GM06990 (cell line): ENCODE measurements around the gene LAMA5.

Experiments
- DNase-seq: peaks from one replicate; pipeline ENCODE4 v3.0.0-alpha.2; 2011; ENCODE audit not compliant: insufficient read length; ENCODE audit errors: extremely low read depth
- H3K27me3 ChIP-seq: replicated peaks from 2 replicates; pipeline ENCODE4 v1.6.0; 2011; ENCODE audit warnings: low read length; ENCODE audit not compliant: control insufficient read depth, insufficient read depth
- H3K36me3 ChIP-seq: 2 replicates; pipeline ENCODE4 v1.5.1; 2011; ENCODE audit warnings: low read length; ENCODE audit not compliant: control insufficient read depth, insufficient read depth
- H3K4me3 ChIP-seq: replicated peaks from 2 replicates; pipeline ENCODE4 v1.5.1; 2011; ENCODE audit warnings: low read depth, mild to moderate bottlenecking, control low read depth, low read length
- TF ChIP-seq, protein P1 (sequence below): IDR thresholded peaks from 2 replicates; pipeline ENCODE4 v1.5.1; 2011; ENCODE audit warnings: low read length, control low read depth, mild to moderate bottlenecking, inconsistent platforms; ENCODE audit not compliant: insufficient read depth, poor library complexity, severe bottlenecking

LAMA5 gene

DNA sequence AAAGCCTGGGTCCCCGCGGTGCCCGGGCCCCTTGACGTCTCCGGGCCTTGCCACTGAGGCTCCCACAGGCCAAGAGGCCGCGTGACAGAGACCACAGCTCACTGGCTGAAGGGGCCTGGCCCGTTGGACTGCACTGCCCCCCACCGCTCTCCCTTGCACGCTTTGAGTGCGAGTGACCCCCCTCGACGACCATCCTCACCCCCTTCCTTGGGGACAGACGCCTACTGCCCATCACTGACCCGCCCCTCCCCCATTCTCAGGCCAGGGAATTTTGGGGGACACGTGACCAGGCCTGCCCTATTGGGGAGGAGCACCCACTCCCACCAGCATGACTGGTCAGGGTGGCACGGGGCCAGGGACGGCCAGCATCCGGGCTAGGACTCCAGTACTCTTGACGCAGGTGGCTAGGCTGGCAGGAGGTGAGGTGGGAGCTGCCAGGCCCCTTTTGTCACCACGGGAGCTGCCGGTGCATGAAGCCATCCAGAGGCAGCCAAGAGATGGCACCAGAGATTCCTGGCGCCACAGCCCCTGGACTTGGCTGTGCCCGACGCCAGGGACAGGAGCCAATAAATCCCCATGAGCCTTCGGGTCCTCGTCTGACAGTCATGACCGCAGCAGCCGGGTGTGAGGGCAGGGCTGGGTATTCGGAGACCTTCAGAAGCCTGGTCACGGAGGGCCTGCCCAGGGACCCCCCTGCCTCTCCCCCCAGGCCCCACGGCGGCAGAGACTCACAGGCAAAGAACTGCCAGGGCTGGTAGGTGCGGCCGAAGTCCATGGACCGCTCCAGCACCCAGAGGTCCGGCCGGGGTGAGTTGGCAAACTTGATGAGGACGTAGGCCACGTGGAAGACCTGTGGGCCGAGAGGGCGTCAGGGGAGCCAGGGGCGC is 14.5 kb downstream of the LAMA5 start:
- TF ChIP-seq, protein P1, sequence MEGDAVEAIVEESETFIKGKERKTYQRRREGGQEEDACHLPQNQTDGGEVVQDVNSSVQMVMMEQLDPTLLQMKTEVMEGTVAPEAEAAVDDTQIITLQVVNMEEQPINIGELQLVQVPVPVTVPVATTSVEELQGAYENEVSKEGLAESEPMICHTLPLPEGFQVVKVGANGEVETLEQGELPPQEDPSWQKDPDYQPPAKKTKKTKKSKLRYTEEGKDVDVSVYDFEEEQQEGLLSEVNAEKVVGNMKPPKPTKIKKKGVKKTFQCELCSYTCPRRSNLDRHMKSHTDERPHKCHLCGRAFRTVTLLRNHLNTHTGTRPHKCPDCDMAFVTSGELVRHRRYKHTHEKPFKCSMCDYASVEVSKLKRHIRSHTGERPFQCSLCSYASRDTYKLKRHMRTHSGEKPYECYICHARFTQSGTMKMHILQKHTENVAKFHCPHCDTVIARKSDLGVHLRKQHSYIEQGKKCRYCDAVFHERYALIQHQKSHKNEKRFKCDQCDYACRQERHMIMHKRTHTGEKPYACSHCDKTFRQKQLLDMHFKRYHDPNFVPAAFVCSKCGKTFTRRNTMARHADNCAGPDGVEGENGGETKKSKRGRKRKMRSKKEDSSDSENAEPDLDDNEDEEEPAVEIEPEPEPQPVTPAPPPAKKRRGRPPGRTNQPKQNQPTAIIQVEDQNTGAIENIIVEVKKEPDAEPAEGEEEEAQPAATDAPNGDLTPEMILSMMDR: no peak
- H3K27me3 ChIP-seq: no peaks in the 10 kb centered on the region
- no peak overlapping the region for H3K4me3 ChIP-seq
- no peaks in the 10 kb centered on the region for H3K36me3 ChIP-seq
- DNase-seq: no peak

DNA sequence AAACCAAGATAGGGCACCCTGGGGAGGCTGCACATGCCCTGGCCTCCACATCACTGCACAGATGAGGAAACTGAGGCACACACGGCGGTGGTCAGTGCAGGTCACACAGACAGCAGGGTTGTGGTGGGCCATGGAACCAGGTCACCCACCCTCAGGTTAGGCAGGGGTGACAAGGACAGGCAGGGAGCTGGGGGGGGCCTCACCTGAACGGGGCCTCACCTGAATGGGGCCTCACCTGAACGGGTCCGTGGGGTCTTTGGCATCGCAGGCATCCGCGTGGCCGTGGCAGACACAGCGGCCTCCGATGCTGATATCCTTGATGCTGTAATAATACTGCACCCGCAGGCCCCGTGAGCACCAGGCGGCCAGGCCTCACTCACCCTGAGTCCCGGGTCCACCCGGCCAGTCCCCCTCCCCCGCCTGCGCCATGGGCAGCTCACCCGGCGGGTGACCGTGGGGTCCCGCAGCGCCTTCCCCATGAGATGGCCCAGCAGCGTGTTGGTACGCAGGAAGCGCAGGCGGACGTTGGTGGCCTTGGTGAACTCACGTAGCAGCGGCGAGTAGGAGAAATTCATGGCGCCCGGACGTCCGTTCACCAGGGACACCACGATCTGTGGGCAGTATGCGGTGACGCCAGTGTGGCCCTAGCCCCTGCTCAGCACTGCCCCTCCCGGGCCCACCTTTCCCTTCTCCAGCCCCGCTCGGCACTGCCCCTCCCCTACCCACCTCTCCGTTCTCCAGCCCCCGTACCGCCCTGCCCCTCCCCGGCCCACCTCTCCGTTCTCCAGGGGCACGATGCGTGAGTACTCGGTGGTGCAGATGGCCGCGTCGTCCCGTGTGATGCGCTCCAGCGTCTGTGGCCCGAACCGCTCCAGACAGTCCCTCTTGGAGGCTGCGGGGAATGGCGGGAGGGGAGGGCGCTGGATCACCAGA is 15.4 kb downstream of the LAMA5 start:
- no peaks in the 10 kb centered on the region for H3K27me3 ChIP-seq
- no peak for DNase-seq
- no peak overlapping the region for H3K4me3 ChIP-seq
- H3K36me3 ChIP-seq: no peaks in the 10 kb centered on the region
- TF ChIP-seq, protein P1: no peak

DNA sequence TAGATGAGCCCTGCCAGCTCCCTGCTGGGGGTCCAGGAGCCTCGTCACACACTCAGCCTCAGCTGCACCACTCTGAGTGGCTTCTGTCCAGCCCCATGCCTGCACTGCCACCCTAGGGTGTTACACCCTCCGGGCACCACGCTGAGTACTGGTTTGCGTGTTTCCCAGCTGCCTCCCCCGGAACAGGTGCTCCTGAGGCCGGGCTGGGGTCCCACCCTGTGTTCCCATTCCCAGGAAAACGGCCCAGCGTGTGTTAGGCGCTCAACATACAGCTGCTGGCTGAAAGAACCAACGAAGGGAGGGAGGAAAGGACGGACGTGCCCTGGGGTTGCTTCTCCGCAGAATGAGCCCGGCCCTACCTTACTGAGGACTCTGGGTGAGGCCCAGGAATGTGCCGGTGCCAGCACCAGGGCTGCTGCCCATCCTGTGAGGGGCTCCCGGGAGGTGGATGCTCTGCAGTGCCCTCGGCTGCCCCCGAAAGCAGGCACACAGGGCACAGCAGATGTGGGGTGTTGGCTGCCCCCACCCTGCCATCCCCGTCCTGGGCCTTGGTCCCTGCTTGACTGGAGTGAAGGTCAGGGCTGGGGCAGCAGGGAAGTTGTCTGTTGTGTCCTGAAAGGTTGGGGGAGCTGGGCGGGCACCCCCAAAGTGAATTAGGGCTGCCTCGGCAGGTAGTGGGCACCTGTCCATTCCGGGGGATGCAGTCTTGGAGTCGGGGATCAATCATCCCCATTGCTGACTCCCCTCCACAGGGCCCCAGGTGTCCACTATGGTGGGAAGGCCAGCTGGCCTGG is 16.3 kb downstream of the LAMA5 start:
- Histone ChIP-seq H3K4me3 (no peak overlapping the region), H3K27me3 (no peaks in the 10 kb centered on the region), H3K36me3 (no peaks in the 10 kb centered on the region)
- DNase-seq: no peak
- TF ChIP-seq, protein P1: no peak

DNA sequence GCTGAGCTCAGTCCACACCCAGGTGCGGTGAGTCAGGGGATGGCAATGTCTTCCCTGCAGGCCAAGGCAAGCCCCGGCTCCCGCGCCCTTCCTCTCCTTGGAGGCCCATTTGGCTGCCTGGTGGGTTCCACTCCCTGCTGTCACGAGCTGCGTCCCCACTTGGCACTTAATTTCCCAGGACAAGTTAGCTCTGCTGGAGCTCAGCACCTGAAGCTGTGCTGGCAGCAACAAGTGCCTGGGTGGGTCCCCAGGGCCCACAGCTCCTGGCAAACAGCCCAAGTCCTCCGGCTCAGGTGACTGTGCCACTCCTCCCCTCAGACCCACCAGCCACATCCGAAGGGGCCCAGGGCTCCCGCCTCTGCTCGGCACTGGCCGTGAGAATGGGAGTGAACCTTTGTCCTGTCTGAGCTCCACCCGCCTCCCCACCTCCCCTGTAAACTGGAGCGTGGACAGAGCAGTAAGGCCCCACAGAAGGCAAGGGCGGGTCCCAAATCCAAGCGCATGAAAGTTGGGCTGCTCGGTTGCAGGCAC is 16.9 kb downstream of the LAMA5 start:
- H3K36me3 ChIP-seq: no peaks in the 10 kb centered on the region
- no peak overlapping the region for H3K4me3 ChIP-seq
- DNase-seq: no peak
- TF ChIP-seq, protein P1: no peak
- H3K27me3 ChIP-seq: no peaks in the 10 kb centered on the region

DNA sequence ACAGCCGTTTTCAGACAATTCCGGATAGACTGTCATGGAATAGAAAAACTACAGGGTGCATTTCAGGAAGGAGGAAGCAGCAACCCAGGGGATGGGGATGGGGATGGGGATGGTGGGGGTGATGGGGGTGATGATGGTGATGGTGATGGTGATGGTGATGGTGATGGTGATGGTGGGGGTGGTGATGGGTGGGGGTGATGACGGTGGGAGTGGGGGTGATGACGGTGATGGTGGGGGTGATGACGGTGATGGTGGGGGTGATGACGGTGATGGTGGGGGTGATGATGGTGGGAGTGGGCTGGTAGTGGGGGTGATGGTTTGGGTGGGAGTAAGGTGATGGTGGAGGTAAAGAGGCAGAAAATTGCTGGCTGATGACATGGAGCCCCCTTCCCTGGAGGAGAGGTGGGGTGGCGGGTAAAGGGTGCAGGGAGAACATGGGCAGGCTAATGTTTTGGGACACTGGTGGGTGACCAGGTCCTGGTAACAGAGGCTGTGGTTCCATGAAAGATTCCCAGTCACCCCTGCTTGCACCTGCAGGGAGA is 17.5 kb downstream of the LAMA5 start:
- no peaks in the 10 kb centered on the region for H3K36me3 ChIP-seq
- DNase-seq: no peak
- H3K4me3 ChIP-seq: no peak overlapping the region
- no peaks in the 10 kb centered on the region for H3K27me3 ChIP-seq
- TF ChIP-seq, protein P1: no peak
